Activated T-cell treated with anti-CD3 and anti-CD28 coated beads for 48 hours (primary cell): ENCODE results near the gene GLTPD2.

Experiments
- DNase-seq: peaks from one replicate; pipeline ENCODE4 v3.0.0-alpha.2; 2020; ENCODE audit warnings: low read depth

The GLTPD2 gene

GRCh38 chr17:4771519-4772234 lies 17.1 kb upstream of the GLTPD2 start, which contains the start of gene TM4SF5:
TSS of gene TM4SF5 (plus strand) at chr17:4771886. CDS start at chr17:4771923, 37 bp downstream.
- DNase-seq = no peak

- DNase-seq = no peak
Measured at GRCh38 chr17:4772235-4772613, 16.5 kb upstream of the GLTPD2 start.

GRCh38 chr17:4777969-4778760 lies 10.6 kb upstream of the GLTPD2 start:
- DNase-seq = no peak

GRCh38 chr17:4780325-4780955 lies 8.3 kb upstream of the GLTPD2 start:
- no peak for DNase-seq

GRCh38 chr17:4782652-4783051 lies 6.1 kb upstream of the GLTPD2 start:
- no peak for DNase-seq

GRCh38 chr17:4785311-4786105 lies 3.3 kb upstream of the GLTPD2 start:
- no peak for DNase-seq

GRCh38 chr17:4786106-4786511 lies 2.7 kb upstream of the GLTPD2 start, which contains the start of gene VMO1:
TSS of gene VMO1 (minus strand) at chr17:4786364. CDS start at chr17:4786352, 12 bp downstream.
- DNase-seq = no peak

- no peak for DNase-seq
Measured at GRCh38 chr17:4786516-4786915, 2.2 kb upstream of the GLTPD2 start.

GRCh38 chr17:4788159-4788806 lies 481 bp upstream of the GLTPD2 start:
- DNase-seq = no peak

GRCh38 chr17:4789701-4789950 lies 862 bp downstream of the GLTPD2 start:
- DNase-seq = no peak

GRCh38 chr17:4789951-4790704 lies 1.4 kb downstream of the GLTPD2 start:
- peak; percentile 83 for DNase-seq

GRCh38 chr17:4790705-4791088 lies 1.9 kb downstream of the GLTPD2 start:
- DNase-seq = no peak

GRCh38 chr17:4795168-4795567 lies 6.4 kb downstream of the GLTPD2 start:
- DNase-seq = no peak

GRCh38 chr17:4796552-4796920 lies 7.8 kb downstream of the GLTPD2 start:
- no peak for DNase-seq

- no peak for DNase-seq
Measured at GRCh38 chr17:4800462-4801196, 11.9 kb downstream of the GLTPD2 start.

GRCh38 chr17:4802228-4802627 lies 13.5 kb downstream of the GLTPD2 start, which contains the start of gene C17orf114:
TSS of gene C17orf114 (minus strand) at chr17:4802328.
- no peak for DNase-seq

GRCh38 chr17:4806456-4806776 lies 17.7 kb downstream of the GLTPD2 start:
- DNase-seq = no peak

- DNase-seq = peak; percentile 89
Measured at GRCh38 chr17:4806777-4807604, 18.2 kb downstream of the GLTPD2 start, which contains the start of gene PLD2. TSS of gene PLD2 (plus strand) at chr17:4807152. CDS start at chr17:4807773, 621 bp downstream.

GRCh38 chr17:4807605-4808377 lies 19.0 kb downstream of the GLTPD2 start:
- DNase-seq = no peak
